Liver (tissue), 9 donors: ENCODE measurements around the gene ARMC9. TPM values are rescaled to one million over a fixed set of nuclear protein-coding genes. Genes with fewer than 3 reads are reported as not detected.

ENCODE experiments used
- DNase-seq: peaks from one replicate; pipeline ENCODE4 v3.0.0-alpha.2; 2017; ENCODE audit warnings: low spot score
- H3K27ac ChIP-seq, 2 donors: one replicate each; pipeline ENCODE4 v1.7.0; 2013; ENCODE audit warnings: inconsistent platforms in 2 of 2, low read length in 2 of 2, control low read depth in 1 of 2, low read depth in 1 of 2, mild to moderate bottlenecking in 1 of 2
- H3K27me3 ChIP-seq, 4 donors: one replicate each; pipeline versions ENCODE4 v1.6.1 to v1.7.0; 2013; ENCODE audit warnings: low read length in 3 of 4, inconsistent platforms in 1 of 4, mild to moderate bottlenecking in 1 of 4, moderate library complexity in 1 of 4; ENCODE audit not compliant: control insufficient read depth in 4 of 4, insufficient read depth in 4 of 4
- H3K36me3 ChIP-seq, 4 donors: one replicate each; pipeline versions ENCODE4 v1.6.1 to v1.7.0; 2013; ENCODE audit warnings: low read length in 3 of 4, mild to moderate bottlenecking in 3 of 4, low read depth in 1 of 4, moderate library complexity in 1 of 4; ENCODE audit not compliant: control insufficient read depth in 4 of 4, insufficient read depth in 3 of 4
- H3K4me1 ChIP-seq, 4 donors: one replicate each; pipeline versions ENCODE4 v1.6.1 to v1.7.0; 2013; ENCODE audit warnings: low read length in 3 of 4, mild to moderate bottlenecking in 3 of 4, moderate library complexity in 1 of 4; ENCODE audit not compliant: control insufficient read depth in 4 of 4, insufficient read depth in 4 of 4
- H3K4me3 ChIP-seq, 3 donors: one replicate each; pipeline versions ENCODE4 v1.6.1 to v1.7.0; 2013; ENCODE audit warnings: low read length in 3 of 3, control low read depth in 1 of 3, low read depth in 1 of 3, mild to moderate bottlenecking in 1 of 3
- H3K9ac ChIP-seq, 2 donors: one replicate each; pipeline ENCODE4 v1.7.0; 2013; ENCODE audit warnings: low read length in 2 of 2, mild to moderate bottlenecking in 2 of 2, moderate library complexity in 2 of 2, control low read depth in 1 of 2, low read depth in 1 of 2
- H3K9me3 ChIP-seq, 4 donors: one replicate each; pipeline versions ENCODE4 v1.6.1 to v1.7.0; 2013; ENCODE audit warnings: low read length in 3 of 4; ENCODE audit not compliant: control insufficient read depth in 4 of 4
- EGR1 ChIP-seq, 2 donors: IDR thresholded peaks; 2 replicates each; pipeline ENCODE4 v1.6.1; 2016 to 2018; ENCODE audit warnings: antibody characterized with exemption in 2 of 2, low read depth in 2 of 2
- GABPA ChIP-seq, 2 donors: IDR thresholded peaks in 1 of 2; conservative IDR thresholded peaks in 1 of 2; 2 replicates each; pipeline ENCODE4 v1.6.1; 2016; ENCODE audit warnings: antibody characterized with exemption in 2 of 2, mild to moderate bottlenecking in 1 of 2, moderate library complexity in 1 of 2
- HNF4A ChIP-seq, 2 donors: conservative IDR thresholded peaks; 2 replicates each; pipeline ENCODE4 v1.6.1; 2016; ENCODE audit warnings: antibody characterized with exemption in 2 of 2, mild to moderate bottlenecking in 2 of 2
- HNF4G ChIP-seq: IDR thresholded peaks from 2 replicates; pipeline ENCODE4 v1.6.1; 2016; ENCODE audit warnings: antibody characterized with exemption
- JUND ChIP-seq, 2 donors: IDR thresholded peaks; 2 replicates each; pipeline ENCODE4 v1.6.1; 2016; ENCODE audit warnings: antibody characterized with exemption in 2 of 2
- NR2F2 ChIP-seq: IDR thresholded peaks from 2 replicates; pipeline ENCODE4 v1.6.1; 2016; ENCODE audit warnings: antibody characterized with exemption
- RAD21 ChIP-seq, 2 donors: IDR thresholded peaks; 2 replicates each; pipeline ENCODE4 v1.6.1; 2016; ENCODE audit warnings: antibody characterized with exemption in 2 of 2, mild to moderate bottlenecking in 2 of 2
- SP1 ChIP-seq: IDR thresholded peaks from 2 replicates; pipeline ENCODE4 v1.6.1; 2018; ENCODE audit warnings: antibody characterized with exemption, mild to moderate bottlenecking
- TAF1 ChIP-seq: conservative IDR thresholded peaks from 2 replicates; pipeline ENCODE4 v1.6.1; 2016; ENCODE audit warnings: antibody characterized with exemption, mild to moderate bottlenecking
- YY1 ChIP-seq: IDR thresholded peaks from 2 replicates; pipeline ENCODE4 v1.6.1; 2016; ENCODE audit warnings: antibody characterized with exemption, mild to moderate bottlenecking
- WGBS: extraction: QIAGEN DNeasy Blood & Tissue Kit; methylation state at CpG from one replicate; pipeline ENCODE4 v1.1.7; 2013; 5-methylcytosine and 5-hydroxymethylcytosine counted together
- polyA plus RNA-seq, 2 donors: library from polyadenylated mRNA; stranded (reverse) in 1 of 2; unstranded in 1 of 2; fragments of 200-250 nt in 1 of 2; fragments of >200 nt in 1 of 2; fragmentation: Nextera tagmentation in 1 of 2; extraction: Ambion mirVana in 1 of 2; gene quantifications; one replicate each; pipeline versions ENCODE4 v1.2.1 to v1.2.3, GENCODE V29; 2013 to 2015
- total RNA-seq, 2 donors: library from RNA; depleted of rRNA; stranded (reverse); fragments of >200 nt; gene quantifications; one replicate each; pipeline ENCODE4 v1.2.3, GENCODE V29; 2014
- TF ChIP-seq, protein P1 (sequence below): IDR thresholded peaks from 2 replicates; pipeline ENCODE4 v1.6.1; 2016; ENCODE audit warnings: antibody characterized with exemption
- TF ChIP-seq, protein P2 (sequence below): fragments of 150-350 bp; IDR thresholded peaks from 2 replicates; pipeline ENCODE4 v1.5.1; 2017; ENCODE audit warnings: improper control_type of control experiment, low read depth, low read length; ENCODE audit not compliant: missing input control
- TF ChIP-seq, protein P3 (sequence below): IDR thresholded peaks from 2 replicates; pipeline ENCODE4 v1.6.1; 2016; ENCODE audit warnings: antibody characterized with exemption, mild to moderate bottlenecking
- donor health status: healthy.
- donor health status: healthy.
- donor health status: healthy.
- donor health status: healthy.
- donor health status: healthy.

Gene ARMC9
- total and polyA plus RNA-seq, 4 donors: 1.1 to 2.3 (median 1.8) TPM

DNA sequence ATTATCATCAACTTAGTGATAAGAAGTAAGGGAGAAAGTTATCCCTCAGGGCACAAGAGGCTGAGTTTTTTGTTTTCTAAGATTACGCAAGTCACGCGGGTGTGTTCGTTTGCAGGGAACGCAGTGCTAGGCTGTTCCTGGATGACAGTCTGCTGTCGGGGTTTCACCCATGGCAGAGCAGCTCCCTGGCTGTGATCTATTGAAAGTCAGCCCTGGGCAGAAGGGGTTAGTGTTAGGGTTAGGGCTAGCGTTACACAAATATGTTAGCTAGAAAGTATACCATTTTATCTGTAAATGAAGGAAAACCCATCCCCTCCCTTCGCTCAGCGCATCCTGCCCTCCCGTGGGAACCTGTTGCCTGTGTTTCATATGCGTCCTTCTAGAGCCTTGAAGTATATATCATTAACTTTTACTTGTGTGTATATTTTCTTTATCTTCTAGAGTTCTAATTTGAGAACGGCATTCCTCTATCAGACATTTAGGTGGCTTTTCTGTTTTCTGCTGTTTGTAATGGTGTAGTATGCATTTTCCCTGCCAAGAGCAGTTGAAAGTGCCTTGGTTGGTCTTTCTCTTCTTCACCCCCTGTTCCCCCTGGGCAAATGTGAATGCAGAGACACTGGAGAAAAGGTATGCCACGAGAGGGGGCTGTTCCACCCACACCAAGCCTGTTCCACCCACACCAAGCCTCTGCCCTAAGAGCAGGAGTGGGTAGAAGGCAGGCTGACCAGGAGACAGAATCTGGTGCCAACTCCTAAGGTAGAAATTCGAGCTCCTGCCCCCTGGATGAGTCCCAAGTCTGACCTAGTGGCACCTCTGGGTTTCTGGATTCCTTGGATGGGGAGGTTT is 47.0 kb downstream of the ARMC9 start (continued):
- no peak for TF ChIP-seq YY1
- TF ChIP-seq, protein P1, sequence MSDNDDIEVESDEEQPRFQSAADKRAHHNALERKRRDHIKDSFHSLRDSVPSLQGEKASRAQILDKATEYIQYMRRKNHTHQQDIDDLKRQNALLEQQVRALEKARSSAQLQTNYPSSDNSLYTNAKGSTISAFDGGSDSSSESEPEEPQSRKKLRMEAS: no peak

DNA sequence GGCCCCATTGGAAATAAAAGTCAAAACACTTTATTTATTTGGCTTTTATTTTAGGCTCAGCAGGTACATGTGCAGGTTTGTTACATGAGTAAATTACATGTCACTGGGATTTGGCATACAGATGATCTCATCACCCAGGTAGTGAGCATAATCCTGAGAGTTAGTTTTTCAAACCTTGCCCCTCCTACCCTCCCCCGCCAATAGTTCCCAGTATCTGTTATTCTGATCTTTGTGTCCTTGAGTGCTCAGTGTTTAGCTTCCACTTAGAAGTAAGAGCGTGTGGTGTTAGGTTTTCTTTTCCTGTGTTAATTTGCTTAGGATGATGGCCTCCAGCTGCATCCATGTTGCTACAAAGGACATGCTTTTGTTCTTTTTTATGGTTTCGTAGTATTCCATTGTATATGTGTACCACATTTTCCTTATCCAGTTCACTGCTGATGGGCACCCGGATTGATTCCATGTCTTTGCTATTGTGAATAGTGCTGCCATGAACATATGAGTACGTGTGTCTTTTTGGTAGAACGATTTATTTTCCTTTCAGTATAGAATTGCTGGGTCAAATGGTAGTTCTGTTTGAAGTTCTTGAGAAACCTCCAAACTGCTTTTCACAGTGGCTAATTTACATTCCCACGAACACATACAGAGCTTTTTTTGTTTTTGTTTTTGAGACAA is 47.9 kb downstream of the ARMC9 start:
- no peaks in the 10 kb centered on the region for H3K9me3 ChIP-seq
- 90% methylated on average over 7 of the region's 7 CpGs for WGBS
- H3K27me3 ChIP-seq: no peaks in the 10 kb centered on the region
- no peak for DNase-seq
- no peaks in the 10 kb centered on the region for H3K4me1 ChIP-seq
- TF ChIP-seq, protein P2, sequence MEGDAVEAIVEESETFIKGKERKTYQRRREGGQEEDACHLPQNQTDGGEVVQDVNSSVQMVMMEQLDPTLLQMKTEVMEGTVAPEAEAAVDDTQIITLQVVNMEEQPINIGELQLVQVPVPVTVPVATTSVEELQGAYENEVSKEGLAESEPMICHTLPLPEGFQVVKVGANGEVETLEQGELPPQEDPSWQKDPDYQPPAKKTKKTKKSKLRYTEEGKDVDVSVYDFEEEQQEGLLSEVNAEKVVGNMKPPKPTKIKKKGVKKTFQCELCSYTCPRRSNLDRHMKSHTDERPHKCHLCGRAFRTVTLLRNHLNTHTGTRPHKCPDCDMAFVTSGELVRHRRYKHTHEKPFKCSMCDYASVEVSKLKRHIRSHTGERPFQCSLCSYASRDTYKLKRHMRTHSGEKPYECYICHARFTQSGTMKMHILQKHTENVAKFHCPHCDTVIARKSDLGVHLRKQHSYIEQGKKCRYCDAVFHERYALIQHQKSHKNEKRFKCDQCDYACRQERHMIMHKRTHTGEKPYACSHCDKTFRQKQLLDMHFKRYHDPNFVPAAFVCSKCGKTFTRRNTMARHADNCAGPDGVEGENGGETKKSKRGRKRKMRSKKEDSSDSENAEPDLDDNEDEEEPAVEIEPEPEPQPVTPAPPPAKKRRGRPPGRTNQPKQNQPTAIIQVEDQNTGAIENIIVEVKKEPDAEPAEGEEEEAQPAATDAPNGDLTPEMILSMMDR: no peak
- TF ChIP-seq EGR1 (IDR thresholded peaks at IDR 0.05; ENCODE audit: low read depth in 2 of 2): no peak
- TF ChIP-seq, protein P3, sequence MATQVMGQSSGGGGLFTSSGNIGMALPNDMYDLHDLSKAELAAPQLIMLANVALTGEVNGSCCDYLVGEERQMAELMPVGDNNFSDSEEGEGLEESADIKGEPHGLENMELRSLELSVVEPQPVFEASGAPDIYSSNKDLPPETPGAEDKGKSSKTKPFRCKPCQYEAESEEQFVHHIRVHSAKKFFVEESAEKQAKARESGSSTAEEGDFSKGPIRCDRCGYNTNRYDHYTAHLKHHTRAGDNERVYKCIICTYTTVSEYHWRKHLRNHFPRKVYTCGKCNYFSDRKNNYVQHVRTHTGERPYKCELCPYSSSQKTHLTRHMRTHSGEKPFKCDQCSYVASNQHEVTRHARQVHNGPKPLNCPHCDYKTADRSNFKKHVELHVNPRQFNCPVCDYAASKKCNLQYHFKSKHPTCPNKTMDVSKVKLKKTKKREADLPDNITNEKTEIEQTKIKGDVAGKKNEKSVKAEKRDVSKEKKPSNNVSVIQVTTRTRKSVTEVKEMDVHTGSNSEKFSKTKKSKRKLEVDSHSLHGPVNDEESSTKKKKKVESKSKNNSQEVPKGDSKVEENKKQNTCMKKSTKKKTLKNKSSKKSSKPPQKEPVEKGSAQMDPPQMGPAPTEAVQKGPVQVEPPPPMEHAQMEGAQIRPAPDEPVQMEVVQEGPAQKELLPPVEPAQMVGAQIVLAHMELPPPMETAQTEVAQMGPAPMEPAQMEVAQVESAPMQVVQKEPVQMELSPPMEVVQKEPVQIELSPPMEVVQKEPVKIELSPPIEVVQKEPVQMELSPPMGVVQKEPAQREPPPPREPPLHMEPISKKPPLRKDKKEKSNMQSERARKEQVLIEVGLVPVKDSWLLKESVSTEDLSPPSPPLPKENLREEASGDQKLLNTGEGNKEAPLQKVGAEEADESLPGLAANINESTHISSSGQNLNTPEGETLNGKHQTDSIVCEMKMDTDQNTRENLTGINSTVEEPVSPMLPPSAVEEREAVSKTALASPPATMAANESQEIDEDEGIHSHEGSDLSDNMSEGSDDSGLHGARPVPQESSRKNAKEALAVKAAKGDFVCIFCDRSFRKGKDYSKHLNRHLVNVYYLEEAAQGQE: no peak
- no peak for TF ChIP-seq NR2F2
- TF ChIP-seq HNF4G: no peak
- TF ChIP-seq HNF4A (conservative IDR thresholded peaks at IDR 0.05): no peak
- no peaks in the 10 kb centered on the region for H3K36me3 ChIP-seq
- no peak overlapping the region for H3K27ac ChIP-seq
- H3K9ac ChIP-seq: no peak overlapping the region
- no peak overlapping the region for H3K4me3 ChIP-seq

DNA sequence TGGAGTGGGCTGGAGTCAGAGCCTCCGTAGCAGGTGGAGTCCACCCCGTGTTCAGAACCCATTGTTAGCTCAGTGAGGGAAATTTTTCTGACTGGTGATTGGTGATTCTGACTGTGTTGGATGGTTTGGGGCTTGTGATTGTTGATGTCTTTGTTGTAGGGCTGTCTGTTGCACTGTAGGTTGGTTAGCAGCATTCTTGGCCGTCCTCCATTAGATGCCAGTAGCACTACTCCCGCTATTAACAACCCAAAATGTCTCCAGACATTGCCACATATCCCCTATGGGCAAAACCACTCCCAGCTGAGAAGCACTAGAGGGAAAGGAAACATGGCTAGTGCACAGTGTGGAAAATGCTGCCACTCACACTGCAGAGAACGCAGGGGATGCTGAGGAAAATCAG is 51.7 kb downstream of the ARMC9 start:
- WGBS: 92% methylated on average over 5 of the region's 5 CpGs
- Histone ChIP-seq H3K9me3 (no peaks in the 10 kb centered on the region), H3K27me3 (no peaks in the 10 kb centered on the region), H3K4me3 (no peak overlapping the region), H3K27ac (no peak overlapping the region), H3K9ac (no peak overlapping the region), H3K36me3 (no peaks in the 10 kb centered on the region), H3K4me1 (no peaks in the 10 kb centered on the region)
- no peak for DNase-seq
- TF ChIP-seq GABPA (IDR thresholded peaks at IDR 0.05 in 1 of 2, conservative IDR thresholded peaks at IDR 0.05 in 1 of 2) (no peak), YY1 (no peak), TAF1 (no peak), HNF4G (no peak), NR2F2 (no peak), RAD21 (IDR thresholded peaks at IDR 0.05) (no peak), SP1 (no peak), JUND (IDR thresholded peaks at IDR 0.05) (no peak)
- TF ChIP-seq, protein P2: no peak
